NCI-H187 treated with DMSO at 0.1 percent for 48 hours (cell line): ENCODE data around the gene INF2.

Experiments used
- DNase-seq: peaks from one replicate; lab custom pipeline; 2025; lab: John Stamatoyannopoulos, UW

Gene INF2

DNA sequence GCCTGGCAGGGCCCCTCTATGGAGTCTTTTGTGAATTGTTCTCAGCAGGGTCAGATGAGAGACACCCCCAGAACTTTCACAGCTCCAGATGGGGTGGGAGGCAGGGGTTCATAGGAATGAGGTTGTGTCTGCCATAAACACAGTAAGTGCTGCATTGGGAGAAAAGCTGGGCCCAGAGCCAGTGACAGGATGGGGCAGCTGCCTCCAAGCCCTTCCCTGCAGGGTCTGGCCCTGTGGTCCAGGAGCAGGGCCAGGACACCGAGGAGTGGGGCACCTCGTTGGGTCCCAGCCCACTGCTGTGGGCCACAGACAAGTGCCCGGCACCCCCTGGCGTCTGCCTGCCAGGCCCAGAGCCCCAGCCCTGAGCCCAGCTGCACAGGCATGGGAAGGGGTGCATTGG lies 13.3 kb downstream of the INF2 start:
- DNase-seq, result no peak

DNA sequence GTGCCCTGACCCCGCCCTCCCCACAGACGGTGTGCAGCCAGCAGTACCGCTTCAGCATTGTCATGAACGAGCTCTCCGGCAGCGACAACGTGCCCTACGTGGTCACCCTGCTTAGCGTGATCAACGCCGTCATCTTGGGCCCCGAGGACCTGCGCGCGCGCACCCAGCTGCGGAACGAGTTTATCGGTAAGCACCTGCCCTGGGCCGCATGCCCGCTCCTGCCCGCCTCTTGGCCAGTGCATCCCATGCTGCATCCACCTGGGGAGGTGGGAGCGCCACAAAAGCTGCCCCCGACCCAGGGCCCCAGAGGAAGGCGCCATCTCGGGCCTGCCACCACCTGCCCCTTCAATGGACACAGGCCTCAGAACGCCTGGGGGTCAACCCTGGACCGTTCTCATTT lies 13.9 kb downstream of the INF2 start:
- no peak for DNase-seq

DNA sequence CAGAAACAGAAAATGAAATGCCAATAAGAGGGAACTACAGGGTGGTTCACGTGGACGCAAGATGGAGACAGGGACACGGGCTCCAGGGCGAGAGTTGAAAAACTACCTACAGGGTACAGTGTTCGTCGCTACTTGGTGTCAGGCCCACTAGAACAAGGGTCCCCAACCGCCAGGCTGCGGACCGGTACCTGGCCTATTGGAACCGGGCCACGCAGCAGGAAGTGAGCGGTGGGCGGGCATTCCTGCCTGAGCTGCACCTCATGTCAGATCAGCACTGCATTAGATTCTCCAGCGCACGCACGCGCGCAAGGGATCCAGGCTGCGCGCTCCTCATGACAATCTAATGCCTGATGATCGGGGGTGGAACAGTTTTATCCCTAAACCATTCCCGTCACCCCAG lies 14.8 kb downstream of the INF2 start:
- no peak for DNase-seq

DNA sequence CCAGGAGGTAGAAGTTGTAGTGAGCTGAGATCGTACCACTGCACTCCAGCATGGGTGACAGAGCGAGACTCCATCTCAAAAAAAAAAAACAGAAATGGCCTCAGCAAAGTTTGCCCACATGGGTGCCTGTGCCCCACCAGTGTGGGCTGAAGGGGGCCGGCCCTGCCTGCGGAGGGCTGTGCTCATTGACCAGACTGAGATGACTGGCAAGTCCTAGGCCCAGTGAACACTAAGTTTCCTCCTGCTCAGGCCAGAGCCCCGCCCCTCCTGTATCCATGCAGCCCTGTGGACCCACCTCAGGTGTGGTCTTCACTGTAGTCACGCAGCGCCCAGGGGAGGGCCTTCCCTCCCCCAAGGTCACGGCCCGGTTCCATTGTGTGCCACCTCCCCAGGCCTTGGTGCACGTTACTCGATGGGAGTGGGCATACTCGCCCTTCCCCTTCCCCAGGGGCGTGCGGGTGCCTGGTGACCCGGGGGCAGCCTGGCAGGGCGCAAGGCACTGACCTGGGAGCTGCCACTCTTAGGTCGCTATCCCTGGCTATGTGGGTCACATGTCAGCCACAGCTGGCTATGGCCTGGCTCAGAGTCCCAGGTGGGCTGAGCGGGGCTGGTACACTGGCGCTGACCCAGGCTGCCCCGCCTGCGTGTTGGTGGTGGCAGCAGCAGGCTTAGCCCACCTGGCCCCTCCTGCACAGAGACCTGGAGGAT lies 16.1 kb downstream of the INF2 start:
- DNase-seq, result no peak

DNA sequence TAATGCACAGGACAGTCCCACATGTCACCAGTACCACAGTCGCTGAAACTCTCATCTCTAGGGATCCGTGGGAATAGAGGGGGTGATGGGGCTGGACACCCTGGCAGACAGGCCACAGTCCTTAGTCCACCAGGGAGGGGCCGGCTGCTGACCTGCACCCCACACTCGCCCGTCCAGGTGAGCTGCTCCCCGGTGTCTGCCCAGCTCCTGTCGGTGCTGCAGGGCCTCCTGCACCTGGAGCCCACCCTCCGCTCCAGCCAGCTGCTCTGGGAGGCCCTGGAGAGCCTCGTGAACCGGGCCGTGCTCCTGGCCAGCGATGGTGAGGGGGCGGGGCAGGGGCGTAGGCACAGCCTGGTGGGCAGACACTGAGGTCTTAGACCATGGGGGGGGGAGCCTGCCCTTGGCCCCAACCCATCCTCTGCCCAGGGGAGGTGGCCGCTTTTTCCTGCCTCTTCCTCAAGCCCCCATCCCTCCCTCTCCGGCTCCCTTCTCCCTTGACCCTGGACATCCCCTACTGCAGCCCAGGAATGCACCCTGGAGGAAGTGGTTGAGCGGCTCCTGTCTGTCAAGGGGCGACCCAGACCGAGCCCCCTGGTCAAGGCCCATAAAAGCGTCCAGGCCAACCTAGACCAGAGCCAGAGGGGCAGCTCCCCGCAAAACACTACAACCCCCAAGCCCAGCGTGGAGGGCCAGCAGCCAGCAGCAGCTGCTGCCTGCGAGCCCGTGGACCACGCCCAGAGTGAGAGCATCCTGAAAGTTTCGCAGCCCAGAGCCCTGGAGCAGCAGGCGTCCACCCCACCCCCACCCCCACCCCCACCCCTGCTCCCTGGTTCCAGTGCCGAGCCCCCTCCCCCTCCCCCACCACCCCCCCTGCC lies 17.6 kb downstream of the INF2 start:
- DNase-seq, result no peak

DNA sequence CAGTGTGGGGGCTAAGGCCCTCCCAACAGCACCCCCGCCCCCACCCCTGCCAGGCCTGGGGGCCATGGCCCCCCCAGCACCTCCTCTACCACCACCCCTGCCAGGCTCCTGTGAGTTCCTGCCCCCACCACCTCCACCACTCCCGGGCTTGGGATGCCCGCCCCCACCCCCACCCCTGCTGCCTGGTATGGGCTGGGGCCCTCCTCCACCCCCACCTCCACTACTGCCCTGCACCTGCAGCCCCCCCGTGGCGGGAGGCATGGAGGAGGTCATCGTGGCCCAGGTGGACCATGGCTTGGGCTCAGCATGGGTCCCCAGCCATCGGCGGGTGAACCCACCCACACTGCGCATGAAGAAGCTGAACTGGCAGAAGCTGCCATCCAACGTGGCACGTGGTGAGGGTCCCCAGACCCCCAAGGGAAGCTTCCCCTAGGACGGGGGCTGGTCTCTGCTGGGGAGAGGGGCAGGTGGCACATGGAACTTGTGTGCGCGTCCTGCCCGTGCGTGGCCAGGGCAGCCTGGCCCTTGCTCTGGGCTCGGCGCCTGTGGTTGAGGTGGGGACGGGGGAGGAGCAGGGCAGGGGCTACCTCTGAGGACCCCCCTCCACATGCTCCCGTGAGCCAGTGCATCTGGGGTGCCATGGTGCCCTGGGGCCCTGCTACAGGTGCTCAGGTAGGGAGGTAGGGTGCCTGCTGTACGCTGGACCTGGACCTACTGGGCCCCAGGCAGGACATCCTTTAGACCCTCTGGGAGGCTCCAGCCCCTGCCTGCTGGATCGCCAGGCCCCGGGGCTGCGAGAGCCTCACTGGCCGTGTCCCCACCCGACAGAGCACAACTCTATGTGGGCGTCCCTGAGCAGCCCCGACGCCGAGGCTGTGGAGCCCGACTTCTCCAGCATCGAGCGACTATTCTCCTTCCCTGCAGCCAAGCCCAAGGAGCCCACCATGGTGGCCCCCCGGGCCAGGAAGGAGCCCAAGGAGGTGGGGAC lies 18.5 kb downstream of the INF2 start:
- no peak for DNase-seq

DNA sequence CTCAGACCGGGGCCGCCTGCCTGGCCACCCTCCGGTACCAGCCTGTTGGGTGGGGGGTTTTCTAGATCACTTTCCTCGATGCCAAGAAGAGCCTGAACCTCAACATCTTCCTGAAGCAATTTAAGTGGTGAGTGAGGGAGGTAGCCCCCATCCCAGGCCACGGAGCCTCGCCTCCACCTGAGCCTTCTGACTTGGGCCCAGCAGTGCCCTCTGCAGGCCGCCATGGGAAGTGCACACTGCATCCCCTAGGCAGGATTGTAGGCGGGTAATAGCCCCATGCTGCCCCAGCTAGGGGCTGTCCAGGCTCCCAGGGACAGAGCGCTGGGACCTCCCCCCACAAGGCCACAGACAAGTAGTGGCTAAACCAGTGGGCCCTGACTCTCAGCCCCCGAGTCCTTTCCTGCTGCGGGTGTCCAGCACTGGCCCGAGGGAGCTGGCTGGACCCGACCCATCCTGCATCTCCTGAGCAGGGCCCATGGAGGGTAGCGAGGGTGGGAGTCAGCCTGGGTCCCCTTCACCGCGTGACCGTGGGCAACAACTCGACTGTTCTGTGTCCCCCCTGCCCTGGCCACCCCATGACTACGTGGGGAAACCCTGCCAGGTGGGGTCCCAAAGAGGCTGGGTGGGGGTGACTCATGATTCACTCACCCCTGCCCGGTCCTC lies 19.3 kb downstream of the INF2 start:
- DNase-seq, result no peak

DNA sequence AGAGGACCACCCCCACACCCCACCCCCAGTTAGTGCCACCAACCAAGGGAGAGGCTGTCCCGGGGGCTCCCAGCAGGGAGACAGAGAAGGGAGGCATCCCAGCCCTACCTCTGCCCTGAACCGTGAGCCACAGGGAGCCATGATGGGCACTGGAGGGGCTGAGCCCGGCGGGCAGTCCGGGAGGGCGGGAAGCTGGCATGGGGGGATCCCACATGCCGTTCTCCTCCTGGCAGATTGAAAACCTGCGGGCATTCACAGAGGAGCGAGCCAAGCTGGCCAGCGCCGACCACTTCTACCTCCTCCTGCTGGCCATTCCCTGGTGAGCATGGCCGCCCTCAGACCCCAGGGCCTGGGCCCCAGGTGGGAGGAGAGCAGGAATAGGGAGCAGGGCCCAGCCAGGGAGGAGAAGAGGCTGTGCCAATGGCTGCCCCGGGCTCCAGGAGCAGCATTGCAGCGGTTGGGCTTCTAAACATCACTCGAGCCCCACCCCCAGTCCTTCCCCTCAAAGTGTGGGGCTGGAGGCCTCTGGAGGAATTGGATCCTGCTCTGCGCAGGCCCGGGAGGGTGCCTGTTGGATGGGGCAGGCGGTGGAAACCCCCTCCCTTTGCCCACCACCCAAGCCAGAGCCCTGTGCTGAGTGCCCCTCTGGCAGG lies 20.1 kb downstream of the INF2 start:
- DNase-seq, result no peak

DNA sequence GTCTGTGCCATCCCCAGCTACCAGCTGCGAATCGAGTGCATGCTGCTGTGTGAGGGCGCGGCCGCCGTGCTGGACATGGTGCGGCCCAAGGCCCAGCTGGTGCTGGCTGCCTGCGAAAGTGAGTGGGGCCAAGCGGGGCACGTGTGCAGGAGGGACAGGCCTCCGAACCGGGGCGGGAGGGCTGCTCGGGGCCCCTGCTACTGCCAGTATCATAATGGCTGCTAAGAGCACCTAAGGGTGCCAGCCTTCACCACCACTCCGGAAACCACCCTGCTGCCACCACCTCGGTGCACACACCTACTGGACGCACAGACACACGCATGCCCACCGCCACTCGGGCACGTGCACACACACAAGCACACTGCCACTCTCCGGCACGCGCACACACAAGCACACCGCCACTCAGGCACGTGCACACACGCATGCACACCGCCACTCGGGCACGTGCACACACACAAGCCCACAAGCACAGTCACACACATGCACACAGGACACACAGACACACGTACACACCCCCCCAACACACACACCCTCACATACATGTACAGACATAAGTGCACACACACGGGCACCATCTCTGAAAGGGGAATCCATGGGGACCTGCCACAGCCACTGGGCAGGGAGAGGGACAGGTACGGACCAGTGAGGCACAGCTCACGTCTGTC lies 20.8 kb downstream of the INF2 start:
- no peak for DNase-seq

DNA sequence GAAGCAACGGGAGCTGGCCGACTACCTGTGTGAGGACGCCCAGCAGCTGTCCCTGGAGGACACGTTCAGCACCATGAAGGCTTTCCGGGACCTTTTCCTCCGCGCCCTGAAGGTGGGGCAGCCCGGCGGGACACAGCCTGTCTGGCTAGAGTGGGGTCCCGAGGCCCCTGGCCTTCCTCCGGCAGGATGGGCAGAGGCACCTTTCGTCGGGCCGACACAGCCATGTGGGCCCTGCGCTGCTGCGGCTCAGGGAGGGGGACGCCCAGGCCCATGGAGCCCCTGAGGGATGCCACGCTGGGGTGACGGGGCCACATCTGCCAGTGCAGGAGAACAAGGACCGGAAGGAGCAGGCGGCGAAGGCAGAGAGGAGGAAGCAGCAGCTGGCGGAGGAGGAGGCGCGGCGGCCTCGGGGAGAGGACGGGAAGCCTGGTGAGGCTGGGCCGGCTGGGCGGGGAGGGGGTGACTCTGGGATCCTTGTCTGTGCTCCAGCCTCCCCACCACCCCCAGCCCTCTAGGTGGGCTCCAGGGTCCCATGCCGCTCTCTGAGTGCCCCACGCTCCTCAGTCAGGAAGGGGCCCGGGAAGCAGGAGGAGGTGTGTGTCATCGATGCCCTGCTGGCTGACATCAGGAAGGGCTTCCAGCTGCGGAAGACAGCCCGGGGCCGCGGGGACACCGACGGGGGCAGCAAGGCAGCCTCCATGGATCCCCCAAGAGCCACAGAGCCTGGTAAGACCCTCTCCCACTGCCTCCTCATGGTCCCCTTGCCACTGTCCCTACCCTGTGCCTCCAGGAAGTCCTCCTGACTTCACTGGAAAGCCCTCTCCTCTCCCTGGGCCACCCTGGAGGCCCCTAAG lies 23.7 kb downstream of the INF2 start:
- no peak for DNase-seq

DNA sequence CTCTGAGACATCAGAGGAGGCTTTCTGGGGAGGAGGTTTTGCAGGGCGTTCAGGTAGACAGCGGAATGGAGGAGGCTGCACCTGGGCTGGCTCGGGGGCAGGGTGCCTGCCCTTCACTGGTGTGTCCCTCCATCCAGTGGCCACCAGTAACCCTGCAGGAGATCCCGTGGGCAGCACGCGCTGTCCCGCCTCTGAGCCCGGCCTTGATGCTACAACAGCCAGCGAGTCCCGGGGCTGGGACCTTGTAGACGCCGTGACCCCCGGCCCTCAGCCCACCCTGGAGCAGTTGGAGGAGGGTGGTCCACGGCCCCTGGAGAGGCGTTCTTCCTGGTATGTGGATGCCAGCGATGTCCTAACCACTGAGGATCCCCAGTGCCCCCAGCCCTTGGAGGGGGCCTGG lies 24.6 kb downstream of the INF2 start:
- DNase-seq, result no peak

DNA sequence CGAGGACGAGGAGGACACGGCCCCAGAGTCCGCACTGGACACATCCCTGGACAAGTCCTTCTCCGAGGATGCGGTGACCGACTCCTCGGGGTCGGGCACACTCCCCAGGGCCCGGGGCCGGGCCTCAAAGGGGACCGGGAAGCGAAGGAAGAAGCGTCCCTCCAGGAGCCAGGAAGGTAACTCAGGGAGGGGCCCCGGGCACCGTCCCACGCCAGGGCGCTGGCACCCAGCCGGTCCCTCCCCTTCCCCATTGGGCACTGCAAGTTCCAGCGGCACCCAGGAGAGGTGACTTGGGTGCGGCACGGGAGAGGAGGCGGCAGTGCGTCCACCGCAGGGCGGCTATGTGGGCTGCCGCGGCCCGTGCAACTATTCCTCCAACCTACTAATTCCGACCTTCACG lies 25.3 kb downstream of the INF2 start:
- no peak for DNase-seq

DNA sequence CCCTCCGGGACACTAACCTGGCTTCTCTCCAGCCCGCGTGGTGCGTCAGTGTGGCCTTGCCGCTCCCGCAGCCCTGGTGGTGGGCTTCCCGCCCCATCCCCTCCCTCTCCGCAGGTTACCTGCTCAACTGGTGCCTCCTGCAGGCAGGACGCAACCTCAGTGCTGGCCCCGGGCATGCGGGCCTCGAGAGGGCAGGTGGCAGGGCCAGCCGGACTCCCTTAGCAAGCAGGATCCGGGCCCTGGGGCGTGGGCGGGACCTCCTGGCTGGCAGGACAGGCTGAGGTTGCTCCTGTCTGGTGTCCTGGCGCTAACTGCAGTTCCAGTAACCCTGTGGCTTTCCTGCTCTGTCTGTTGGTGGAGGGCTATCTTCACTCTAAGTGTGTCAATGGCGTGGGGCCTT lies 26.0 kb downstream of the INF2 start:
- no peak for DNase-seq

DNA sequence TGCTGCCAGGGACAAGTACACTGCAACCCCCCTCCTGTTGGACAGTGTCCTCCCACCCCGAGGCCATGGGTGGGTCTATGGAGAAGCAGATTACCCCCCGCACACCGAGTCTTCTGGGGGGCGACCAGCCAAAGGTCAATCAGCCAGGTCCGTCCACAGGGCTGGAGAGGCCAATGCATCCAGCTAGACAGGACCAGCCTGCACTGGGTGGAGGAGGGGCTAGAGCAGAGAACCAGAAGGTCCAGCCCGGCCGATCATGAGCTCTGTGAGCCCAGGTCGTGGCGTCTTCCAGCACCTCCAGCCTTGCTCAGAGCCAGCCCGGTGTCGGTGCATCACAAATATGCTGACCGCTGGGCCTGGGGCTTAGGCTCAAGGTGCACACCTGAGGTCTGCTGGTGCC lies 26.5 kb downstream of the INF2 start:
- no peak for DNase-seq

DNA sequence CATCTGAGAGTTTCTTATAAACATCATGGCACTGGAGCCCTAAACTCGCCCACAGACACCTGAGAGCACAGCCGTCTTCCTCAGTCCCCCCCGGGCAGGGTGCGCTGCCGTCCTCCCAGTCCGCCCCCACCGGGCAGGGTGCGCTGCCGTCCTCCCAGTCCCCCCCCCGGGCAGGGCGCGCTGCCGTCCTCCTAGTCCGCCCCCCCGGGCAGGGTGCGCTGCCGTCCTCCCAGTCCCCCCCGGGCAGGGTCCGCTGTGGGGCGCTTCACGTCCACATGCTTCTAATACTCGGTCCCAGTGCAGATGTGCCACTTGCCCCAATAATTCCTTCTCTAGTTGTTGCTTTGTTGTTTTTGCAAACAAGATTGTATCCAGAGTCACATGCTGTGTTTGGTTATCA lies 27.7 kb downstream of the INF2 start:
- DNase-seq, result no peak

DNA sequence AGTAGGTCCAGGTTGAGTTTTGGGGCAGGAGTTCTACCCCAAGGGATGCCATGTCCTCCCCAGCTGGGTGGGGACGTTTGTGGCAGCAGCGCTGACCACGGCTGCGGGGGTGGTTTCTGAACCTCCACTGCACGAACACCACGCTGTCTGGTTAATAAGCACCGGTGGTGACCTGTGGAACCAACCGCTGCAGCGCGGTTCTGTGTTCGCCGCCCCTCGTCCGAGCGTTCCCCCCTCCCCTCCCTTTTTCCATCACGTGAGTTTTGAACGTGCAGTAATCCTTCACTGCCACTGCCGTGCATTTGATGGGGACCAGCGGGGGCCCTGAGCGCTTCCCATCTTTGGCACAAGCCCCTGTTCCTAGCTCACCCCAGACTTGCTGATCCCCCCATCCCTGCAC lies 28.2 kb downstream of the INF2 start:
- no peak for DNase-seq

DNA sequence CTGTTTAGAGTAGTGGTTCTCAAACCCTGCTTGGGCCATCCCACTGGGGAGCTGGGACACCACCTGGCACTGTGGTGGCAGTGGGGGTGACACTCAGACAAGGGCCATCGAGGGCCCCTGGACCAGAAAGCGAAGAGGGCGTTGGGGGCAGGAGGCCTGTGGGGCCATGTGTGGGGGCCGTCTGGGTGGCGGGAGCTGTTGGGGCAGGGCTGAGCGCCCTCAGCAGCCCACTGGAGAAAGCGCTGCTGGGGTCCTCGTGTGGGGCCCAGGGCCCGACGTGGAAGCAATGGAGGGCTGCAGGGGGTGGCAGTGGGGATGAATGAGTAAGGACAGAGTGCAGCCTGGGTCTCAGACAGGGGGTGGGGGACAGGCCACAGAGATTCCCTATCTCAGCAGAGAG lies 28.7 kb downstream of the INF2 start:
- no peak for DNase-seq

DNA sequence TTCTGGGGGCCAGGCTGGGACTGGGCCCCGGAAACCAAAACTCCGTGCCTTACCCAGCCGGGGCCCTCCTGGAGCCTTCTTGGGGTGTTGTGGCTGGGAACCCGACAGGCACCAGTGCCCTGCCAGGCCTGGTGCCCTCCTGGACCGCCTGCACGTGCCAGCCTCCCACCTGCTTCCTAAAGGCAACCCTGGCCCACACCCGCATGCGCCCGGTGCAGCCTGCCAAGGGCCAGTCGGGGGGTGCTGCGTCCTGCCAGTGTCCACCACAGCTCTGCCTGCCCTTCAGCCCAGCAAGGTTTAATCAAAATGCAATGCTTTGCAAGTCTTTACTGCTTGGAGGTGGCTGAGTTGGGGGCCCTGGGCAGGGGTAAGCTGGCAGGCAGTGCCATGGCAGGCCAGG lies 29.5 kb downstream of the INF2 start:
- no peak for DNase-seq

DNA sequence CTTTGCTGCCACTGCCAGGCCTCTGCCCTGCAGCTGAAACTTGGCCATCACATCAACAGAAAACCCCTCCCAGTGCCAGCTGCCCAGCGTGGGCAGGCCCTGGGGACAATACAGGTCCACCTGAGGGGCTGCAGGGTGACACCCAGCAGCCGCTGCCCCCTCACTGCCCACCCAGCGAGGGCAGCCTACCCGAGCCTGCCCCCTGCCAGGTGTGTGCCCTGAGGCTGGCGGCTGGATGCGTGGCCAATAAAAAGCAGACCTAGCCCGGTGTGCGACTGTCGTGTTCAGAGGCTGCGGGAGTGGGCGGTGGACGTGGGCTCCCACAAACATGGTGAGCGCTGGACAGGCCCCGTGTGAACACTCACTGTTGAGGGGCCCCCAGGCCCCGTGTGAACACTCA lies 29.9 kb downstream of the INF2 start:
- DNase-seq, result no peak
